GM19239 (cell line): ENCODE data around the gene ITGB6.
"Not testable (repeated sequence)": the region's sequence is repeated elsewhere in the genome, so short reads cannot be mapped to it uniquely, and the experiment has no call there.

Experiments
- DNase-seq: peaks from one replicate; pipeline ENCODE4 v3.0.0; 2011; ENCODE audit warnings: low spot score; ENCODE audit not compliant: insufficient read length
- FAIRE-seq: peaks from 2 replicates; lab custom pipeline; 2011; peaks lifted over from hg19 to GRCh38; lab: Jason Lieb, UNC

Gene ITGB6

GRCh38 chr2:160197587-160197986 lies 2.5 kb downstream of the ITGB6 start:
- DNase-seq (no peak), FAIRE-seq (no peak)

GRCh38 chr2:160194946-160195345 lies 5.1 kb downstream of the ITGB6 start:
- DNase-seq (no peak), FAIRE-seq (no peak)

- no peak for DNase-seq
- no peak for FAIRE-seq
Observed at GRCh38 chr2:160194351-160194750, 5.7 kb downstream of the ITGB6 start.

GRCh38 chr2:160181146-160181836 lies 18.8 kb downstream of the ITGB6 start:
- not testable (repeated sequence) for FAIRE-seq, DNase-seq

- DNase-seq, FAIRE-seq: not testable (repeated sequence)
Observed at GRCh38 chr2:160180690-160181089, 19.4 kb downstream of the ITGB6 start.

- no peak for FAIRE-seq
- no peak for DNase-seq
Observed at GRCh38 chr2:160180172-160180571, 19.9 kb downstream of the ITGB6 start.

- no peak for FAIRE-seq
- DNase-seq, result no peak
Observed at GRCh38 chr2:160175169-160176134, 24.6 kb downstream of the ITGB6 start.

- DNase-seq, result no peak
- no peak for FAIRE-seq
Observed at GRCh38 chr2:160174322-160174721, 25.8 kb downstream of the ITGB6 start.

GRCh38 chr2:160169988-160170387 lies 30.1 kb downstream of the ITGB6 start:
- FAIRE-seq (no peak), DNase-seq (no peak)

GRCh38 chr2:160169471-160169870 lies 30.6 kb downstream of the ITGB6 start:
- no peak for FAIRE-seq

GRCh38 chr2:160168878-160169277 lies 31.2 kb downstream of the ITGB6 start:
- DNase-seq, result no peak
- no peak for FAIRE-seq

More at GRCh38 chr2:160169471-160169870, 30.6 kb downstream of the ITGB6 start:
- DNase-seq, result no peak

- FAIRE-seq, result no peak
Observed at GRCh38 chr2:160167089-160167740, 32.9 kb downstream of the ITGB6 start.

GRCh38 chr2:160165996-160166395 lies 34.1 kb downstream of the ITGB6 start:
- FAIRE-seq (no peak), DNase-seq (no peak)

More at GRCh38 chr2:160167089-160167740, 32.9 kb downstream of the ITGB6 start:
- DNase-seq, result no peak

GRCh38 chr2:160165081-160165480 lies 35.0 kb downstream of the ITGB6 start:
- DNase-seq, result no peak
- FAIRE-seq, result no peak

- DNase-seq (no peak), FAIRE-seq (no peak)
Observed at GRCh38 chr2:160157861-160158829, 41.9 kb downstream of the ITGB6 start.

- DNase-seq, result no peak
- no peak for FAIRE-seq
Observed at GRCh38 chr2:160156665-160157064, 43.4 kb downstream of the ITGB6 start.

GRCh38 chr2:160156100-160156499 lies 44.0 kb downstream of the ITGB6 start:
- DNase-seq (no peak), FAIRE-seq (no peak)

GRCh38 chr2:160148419-160148818 lies 51.7 kb downstream of the ITGB6 start:
- FAIRE-seq, DNase-seq: not testable (repeated sequence)

GRCh38 chr2:160145471-160145870 lies 54.6 kb downstream of the ITGB6 start:
- FAIRE-seq, result no peak
- DNase-seq, result no peak
